RPMI7951 (cell line): ENCODE results near the gene IMMP2L. TPM values are rescaled to one million over a fixed set of nuclear protein-coding genes. Genes with fewer than 3 reads are reported as not detected.
"Not testable (repeated sequence)": the region's sequence is repeated elsewhere in the genome, so short reads cannot be mapped to it uniquely, and the experiment has no call there.

Experiments used
- DNase-seq: peaks from one replicate; pipeline ENCODE4 v3.0.0-alpha.2; 2012; ENCODE audit warnings: low read depth
- total RNA-seq: library from RNA; depleted of rRNA; stranded (reverse); fragments of >200 nt; shearing (Covaris generic); gene quantifications from 2 replicates; pipeline ENCODE4 v1.2.3, GENCODE V29; 2014

IMMP2L gene
- total RNA-seq, 1 experiment from 2014 or later = 10.5 TPM

- DNase-seq = no peak
These were observed 101.6 kb downstream of the IMMP2L start for GRCh38 chr7:111460695-111461094.

- no peak for DNase-seq
These were observed 102.5 kb downstream of the IMMP2L start for GRCh38 chr7:111459757-111460280.

- DNase-seq = no peak
These were observed 103.1 kb downstream of the IMMP2L start for GRCh38 chr7:111459065-111459756.

DNA sequence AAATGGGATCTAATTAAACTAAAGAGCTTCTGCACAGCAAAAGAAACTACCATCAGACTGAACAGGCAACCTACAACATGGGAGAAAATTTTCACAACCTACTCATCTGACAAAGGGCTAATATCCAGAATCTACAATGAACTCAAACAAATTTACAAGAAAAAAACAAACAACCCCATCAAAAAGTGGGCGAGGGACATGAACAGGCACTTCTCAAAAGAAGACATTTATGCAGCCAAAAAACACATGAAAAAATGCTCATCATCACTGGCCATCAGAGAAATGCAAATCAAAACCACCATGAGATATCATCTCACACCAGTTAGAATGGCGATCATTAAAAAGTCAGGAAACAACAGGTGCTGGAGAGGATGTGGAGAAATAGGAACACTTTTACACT is 111.6 kb downstream of the IMMP2L start:
- DNase-seq = not testable (repeated sequence)

- not testable (repeated sequence) for DNase-seq
These were observed 114.8 kb downstream of the IMMP2L start for GRCh38 chr7:111447502-111447901.

DNA sequence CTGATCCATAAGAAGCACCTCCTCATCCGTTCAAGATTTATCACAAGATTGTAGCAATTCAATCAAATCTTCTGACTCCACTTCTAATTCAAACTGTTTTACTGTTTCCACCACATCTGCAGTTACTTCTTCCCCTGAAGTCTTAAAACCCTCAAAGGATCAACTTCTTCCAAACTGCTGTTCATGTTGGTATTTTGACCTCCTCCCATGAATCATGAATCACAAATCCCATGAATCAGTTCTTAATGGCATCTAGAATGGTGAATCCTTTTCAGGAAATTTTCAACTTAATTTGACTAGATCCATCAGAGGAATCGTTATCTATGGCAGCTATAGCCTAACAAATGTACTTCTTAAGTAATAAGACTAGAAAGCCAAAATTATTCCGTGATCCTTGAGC is 122.3 kb downstream of the IMMP2L start:
- DNase-seq = no peak

GRCh38 chr7:111438369-111439289 is 123.7 kb downstream of the IMMP2L start:
- peak; percentile 9 for DNase-seq

- DNase-seq = no peak
These were observed 124.6 kb downstream of the IMMP2L start for GRCh38 chr7:111437736-111438135.

DNA sequence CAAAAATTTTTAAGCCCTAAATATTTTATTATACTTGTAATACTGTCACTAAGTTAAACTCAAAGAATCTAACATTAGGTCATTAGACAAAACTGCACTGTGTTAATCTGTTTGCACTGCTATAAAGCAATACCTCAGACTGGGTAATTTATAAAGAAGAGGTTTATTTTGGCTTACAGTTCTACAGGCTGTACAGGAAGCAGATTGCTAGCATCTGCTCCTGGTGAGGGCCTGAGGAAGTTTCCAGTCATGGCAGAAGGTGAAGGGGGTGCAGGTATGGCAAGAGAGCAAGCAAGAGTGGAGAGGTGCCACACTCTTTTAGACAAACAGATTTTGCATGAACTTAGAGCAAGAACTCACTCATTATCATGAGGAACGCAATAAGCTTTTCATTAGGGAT is 125.7 kb downstream of the IMMP2L start:
- DNase-seq = no peak

- no peak for DNase-seq
These were observed 128.9 kb downstream of the IMMP2L start for GRCh38 chr7:111433426-111433825.

GRCh38 chr7:111429781-111430180 is 132.5 kb downstream of the IMMP2L start:
- no peak for DNase-seq

GRCh38 chr7:111424768-111425167 is 137.5 kb downstream of the IMMP2L start:
- DNase-seq = peak; percentile 6

DNA sequence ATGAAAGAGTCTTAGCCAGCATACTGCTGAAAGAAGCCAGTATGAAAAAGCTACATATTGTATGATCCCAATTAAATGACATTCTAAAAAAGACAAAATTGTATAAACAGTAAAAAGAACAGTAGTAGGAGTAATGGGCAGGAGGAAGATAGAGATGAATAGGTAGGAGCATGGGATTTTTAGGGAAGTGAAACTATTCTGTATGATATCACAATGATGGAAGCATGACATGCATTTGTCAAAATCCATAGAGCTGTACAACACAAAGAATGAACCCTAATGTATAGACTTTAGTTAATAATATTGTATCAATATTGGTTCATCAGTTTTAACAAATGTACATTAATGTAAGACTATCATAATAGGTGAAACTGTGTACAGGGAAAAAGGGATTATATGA is 147.9 kb downstream of the IMMP2L start:
- no peak for DNase-seq

GRCh38 chr7:111413739-111414138 is 148.6 kb downstream of the IMMP2L start:
- DNase-seq = no peak

GRCh38 chr7:111410899-111411298 is 151.4 kb downstream of the IMMP2L start:
- DNase-seq = no peak

DNA sequence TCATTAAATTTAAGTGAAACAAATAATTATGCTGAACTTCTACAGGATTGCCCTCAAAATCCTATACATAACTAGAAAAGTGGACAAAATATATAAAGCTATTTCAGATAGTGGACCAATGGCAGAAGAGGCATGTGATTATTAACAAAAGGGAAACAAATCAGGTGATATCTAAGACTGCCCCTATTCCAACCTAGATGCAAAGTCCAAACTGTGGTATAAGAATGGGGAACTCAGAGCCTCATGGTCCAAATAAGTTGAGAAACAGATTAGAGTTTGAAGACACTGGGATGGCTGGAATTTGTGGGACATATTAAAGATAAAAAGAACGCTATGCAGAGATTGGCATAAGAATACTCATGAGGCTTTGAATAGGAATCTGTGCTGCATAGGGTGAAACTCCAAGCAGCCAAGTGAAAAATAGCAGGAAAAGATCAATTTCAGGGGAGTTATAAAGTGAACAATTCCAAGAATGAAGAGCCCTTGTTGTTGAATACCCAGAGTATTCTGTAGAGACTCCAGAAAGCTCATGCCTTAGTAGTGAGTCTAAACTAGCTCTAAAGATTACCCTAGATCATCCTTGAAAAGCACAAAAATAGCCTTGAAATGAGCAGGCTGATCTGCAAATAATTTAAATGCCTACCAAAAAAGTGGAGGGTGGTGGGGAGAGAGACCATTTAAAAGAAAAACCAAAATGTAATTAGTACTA is 152.4 kb downstream of the IMMP2L start:
- no peak for DNase-seq

DNA sequence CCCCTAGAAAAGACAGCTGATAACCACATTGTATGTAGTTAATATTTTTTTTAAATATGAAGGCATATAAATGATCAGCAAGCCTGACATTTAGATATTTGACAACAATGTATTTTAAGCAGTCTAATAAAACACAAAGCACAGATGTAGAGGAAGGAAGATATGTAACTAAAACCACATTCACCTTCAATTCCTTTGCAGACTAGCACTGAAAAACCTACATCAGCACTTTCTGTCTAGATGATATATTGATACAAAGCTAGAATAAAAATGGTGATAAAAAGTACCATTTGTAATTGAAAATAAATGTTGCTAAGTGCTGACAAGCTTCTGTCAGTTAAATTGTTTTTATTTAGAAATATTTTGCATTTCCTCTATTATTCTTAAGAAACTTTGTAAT is 153.6 kb downstream of the IMMP2L start:
- DNase-seq = no peak

DNA sequence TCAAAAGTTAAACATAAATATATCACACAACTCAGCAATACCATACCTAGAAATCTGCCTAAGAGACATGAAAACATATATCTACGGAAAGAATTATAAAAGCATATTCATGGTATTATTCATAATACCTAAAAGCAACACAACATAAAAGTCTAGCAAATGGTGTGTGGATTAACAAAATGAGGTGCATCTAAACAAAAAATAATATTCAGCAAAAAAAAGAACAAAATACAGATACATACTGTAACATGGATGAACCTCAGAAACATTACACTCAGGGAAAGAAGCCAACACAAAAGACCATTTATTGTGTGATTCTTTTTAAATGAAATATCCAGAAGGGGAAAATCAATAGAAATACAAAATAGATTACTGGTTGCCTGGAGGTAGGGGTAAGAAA is 155.0 kb downstream of the IMMP2L start:
- no peak for DNase-seq

DNA sequence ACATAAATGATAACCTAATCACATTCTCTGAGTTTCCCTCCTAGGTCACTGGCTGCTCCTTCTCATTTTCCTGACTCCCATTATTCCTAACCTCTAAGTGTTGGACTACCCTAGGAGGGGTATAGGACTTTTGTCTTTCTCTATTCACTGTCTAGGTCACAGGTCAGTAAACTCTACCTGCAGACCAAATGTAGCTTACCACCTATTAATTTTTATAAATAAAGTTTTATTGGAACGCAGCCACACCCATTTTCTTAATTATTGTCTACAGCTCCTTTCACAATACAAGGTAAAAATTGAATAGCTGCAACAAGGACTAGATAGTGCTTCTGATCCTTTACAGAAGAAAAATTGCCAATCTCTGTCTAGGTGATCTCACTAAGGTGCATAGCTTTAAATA is 156.7 kb downstream of the IMMP2L start:
- DNase-seq = no peak

- DNase-seq = no peak
These were observed 160.8 kb downstream of the IMMP2L start for GRCh38 chr7:111401516-111401915.

- no peak for DNase-seq
These were observed 162.2 kb downstream of the IMMP2L start for GRCh38 chr7:111400088-111400487.

GRCh38 chr7:111394891-111395290 is 167.4 kb downstream of the IMMP2L start:
- no peak for DNase-seq
